Lower leg skin (tissue), 4 donors: ENCODE results near the gene HSH2D. TPM values are rescaled to one million over a fixed set of nuclear protein-coding genes. Genes with fewer than 3 reads are reported as not detected.

Experiments
- DNase-seq, 2 donors: peaks; one replicate each; pipeline ENCODE4 v3.0.0-alpha.2; 2019; ENCODE audit warnings: low spot score in 2 of 2
- H3K4me3 ChIP-seq: fragments of 200-600 bp; sonication (generic); 2 replicates; pipeline ENCODE4 v1.5.1; 2017; ENCODE audit warnings: mild to moderate bottlenecking, low read depth; ENCODE audit not compliant: poor library complexity, severe bottlenecking
- CTCF ChIP-seq, 3 donors: fragments of 450-650 bp; IDR thresholded peaks; one replicate each; pipeline ENCODE4 v1.5.1; 2016; ENCODE audit warnings: antibody characterized with exemption in 3 of 3, mild to moderate bottlenecking in 3 of 3, moderate library complexity in 2 of 3
- POLR2A ChIP-seq, 2 donors: fragments of 450-650 bp; IDR thresholded peaks; one replicate each; pipeline ENCODE4 v1.6.1; 2016 to 2017; ENCODE audit warnings: antibody characterized with exemption in 2 of 2, mild to moderate bottlenecking in 1 of 2, moderate library complexity in 1 of 2
- WGBS, 2 donors: methylation state at CpG; one replicate each; pipeline ENCODE4 v1.1.5; 2018; 5-methylcytosine and 5-hydroxymethylcytosine counted together
- intact Hi-C: fragments of 100-400 bp; cut with DNase I; formaldehyde crosslinking; loops from one replicate; pipeline ENCODE4 v1.15.0; 2023; ENCODE audit warnings: low total_unique reads
- total RNA-seq, 4 donors: library from RNA; depleted of rRNA; stranded (reverse); fragments of >200 nt; gene quantifications; one replicate each; pipeline ENCODE4 v1.1.0, GENCODE V29; 2016

HSH2D gene
- total RNA-seq, 4 donors from 2014 or later = 0.45 TPM; not detected in 3

- TF ChIP-seq CTCF (IDR thresholded peaks at IDR 0.05) = no peak
- no peak for TF ChIP-seq POLR2A (IDR thresholded peaks at IDR 0.05)
- intact Hi-C loops = no loop called here
- WGBS, 2 donors = 85 to 96% methylated on average over 4 to 5 of the region's 5 CpGs
- DNase-seq = no peak
- H3K4me3 ChIP-seq = no peak overlapping the region
Measured at GRCh38 chr19:16204005-16204294, 60.5 kb downstream of the HSH2D start.

- WGBS, 2 donors = 75 to 76% methylated on average over 10 to 11 of the region's 11 CpGs
- intact Hi-C loops = no loop called here
- no peak overlapping the region for H3K4me3 ChIP-seq
- no peak for DNase-seq
- TF ChIP-seq CTCF (IDR thresholded peaks at IDR 0.05) (no peak), POLR2A (IDR thresholded peaks at IDR 0.05) (no peak)
Measured at GRCh38 chr19:16205205-16206045, 61.9 kb downstream of the HSH2D start.

DNA sequence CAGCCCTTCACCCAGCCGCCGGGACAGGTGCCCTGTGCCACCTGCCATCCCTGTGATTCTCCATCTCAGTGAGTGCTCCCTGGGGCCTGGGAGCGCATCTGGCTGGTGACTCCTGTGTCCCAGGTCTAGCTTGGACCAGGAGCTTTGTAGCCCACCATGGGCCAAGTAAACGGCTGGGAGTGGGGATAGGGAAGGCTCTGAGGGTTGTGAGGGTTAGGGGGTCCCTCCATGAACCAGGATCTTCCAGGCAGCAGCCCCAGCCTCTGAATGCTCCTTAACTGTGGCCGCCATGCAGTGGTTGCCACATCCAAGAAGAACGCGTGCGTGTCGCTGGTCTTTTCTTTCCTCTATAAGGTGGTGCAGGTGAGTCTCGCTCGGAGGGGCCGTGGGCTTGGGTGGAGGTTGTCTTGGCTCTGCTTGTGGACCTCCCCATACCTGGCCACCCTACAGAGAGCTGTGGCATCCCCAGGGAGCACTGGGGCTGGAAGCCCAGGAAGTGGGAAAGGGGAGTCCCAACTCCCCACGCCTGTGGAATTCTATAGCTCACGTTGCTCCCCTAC is 62.6 kb downstream of the HSH2D start:
- intact Hi-C loops = no loop called here
- H3K4me3 ChIP-seq = no peak overlapping the region
- 86 to 93% methylated on average over 13 to 14 of the region's 14 CpGs for WGBS, 2 donors
- no peak for DNase-seq
- TF ChIP-seq CTCF (IDR thresholded peaks at IDR 0.05) (no peak), POLR2A (IDR thresholded peaks at IDR 0.05) (no peak)

DNA sequence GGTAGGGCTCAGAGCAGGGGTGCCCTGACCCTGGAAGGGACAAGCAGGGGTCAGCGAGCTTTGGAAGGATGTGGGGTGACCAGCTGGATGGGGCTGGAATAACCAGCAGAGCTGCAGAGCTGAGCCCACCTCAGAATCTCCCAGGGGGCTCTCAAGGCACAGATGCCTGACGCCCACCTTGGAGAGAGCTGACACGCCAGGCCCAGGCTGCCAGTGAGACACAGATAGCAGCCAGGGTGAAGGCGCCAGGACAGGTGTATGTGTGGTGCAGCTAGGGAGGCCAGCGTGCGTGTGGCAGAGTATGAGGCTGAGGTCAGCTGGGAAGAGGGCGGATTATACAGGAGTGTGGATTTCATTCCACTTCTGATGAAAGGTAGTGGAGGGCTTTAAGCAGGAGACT is 63.2 kb downstream of the HSH2D start:
- DNase-seq = no peak
- TF ChIP-seq POLR2A (IDR thresholded peaks at IDR 0.05) (no peak), CTCF (IDR thresholded peaks at IDR 0.05) (no peak)
- WGBS, 2 donors = 92 to 97% methylated on average over 7 of the region's 7 CpGs
- intact Hi-C loops = no loop called here
- no peak overlapping the region for H3K4me3 ChIP-seq

DNA sequence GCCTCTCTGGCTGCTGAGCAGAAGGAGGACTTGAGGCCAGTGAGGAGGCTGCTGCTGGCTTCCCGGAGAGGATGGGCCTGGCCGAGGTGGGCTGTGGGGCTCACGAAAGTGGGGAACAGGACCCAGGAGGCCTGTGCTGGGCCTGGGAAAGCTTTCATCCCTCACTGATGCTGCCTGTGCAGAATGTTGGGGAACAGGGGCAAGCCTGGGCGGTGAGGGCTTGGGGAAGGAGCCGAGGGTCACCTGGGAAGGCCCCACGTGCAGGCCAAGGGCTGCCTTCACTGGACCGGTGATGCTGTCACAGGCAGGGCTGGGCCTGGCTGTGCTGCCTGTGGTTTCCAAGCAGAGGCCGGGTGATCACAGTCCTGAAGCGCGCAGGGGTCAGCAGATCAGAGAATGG is 63.6 kb downstream of the HSH2D start:
- intact Hi-C loops = no loop called here
- no peak for DNase-seq
- no peak overlapping the region for H3K4me3 ChIP-seq
- TF ChIP-seq POLR2A (IDR thresholded peaks at IDR 0.05) = no peak
- TF ChIP-seq CTCF (IDR thresholded peaks at IDR 0.05) = no peak
- WGBS, 2 donors = 89 to 96% methylated on average over 10 of the region's 10 CpGs
